Measurements from ENCODE around the gene CCDC188.

The CCDC188 gene

GRCh38 chr22:20127869-20128618, 22.8 kb downstream of the CCDC188 start:
- no peak overlapping the region for H3K9ac ChIP-seq (ENCODE audit: low read length)
- H3F3A ChIP-seq (ENCODE audit: insufficient read depth, low read length), result no peaks in the 10 kb centered on the region; the same call in 1 of the 2 replicates
- no peaks in the 10 kb centered on the region for H3K9me2 ChIP-seq (ENCODE audit: low read depth, low read length)
- no peaks in the 10 kb centered on the region for H4K20me1 ChIP-seq (ENCODE audit: insufficient read depth, low read length)
- no peak overlapping the region for H3K4me2 ChIP-seq (ENCODE audit: low read length)
- H3K36me3 ChIP-seq (ENCODE audit: insufficient read depth, low read length), result peaks cover 54% of the 10 kb centered on the region
- TF ChIP-seq EZH2 (IDR thresholded peaks at IDR 0.05; ENCODE audit: borderline replicate concordance, low read length) (no peak), CTCF (IDR thresholded peaks at IDR 0.05; ENCODE audit: low read length) (no peak)
- no peak overlapping the region for H2AFZ ChIP-seq (ENCODE audit: low read length)
- no peak overlapping the region for H3K27ac ChIP-seq (ENCODE audit: low read depth, low read length, poor library complexity, severe bottlenecking)
- H3K27me3 ChIP-seq (ENCODE audit: insufficient read depth, low read length), result no peaks in the 10 kb centered on the region
- H3K79me2 ChIP-seq (ENCODE audit: insufficient read depth, low read length), result no peaks in the 10 kb centered on the region
- H3K4me3 ChIP-seq (ENCODE audit: low read depth, low read length, poor library complexity, severe bottlenecking), result no peak overlapping the region
- H3K9me3 ChIP-seq (ENCODE audit: low read length), result no peaks in the 10 kb centered on the region
- peaks cover 6% of the 10 kb centered on the region for H3K4me1 ChIP-seq (ENCODE audit: insufficient read depth, low read length, severe bottlenecking)

GRCh38 chr22:20127318-20127868, 23.5 kb downstream of the CCDC188 start:
- H3K27me3 ChIP-seq (ENCODE audit: insufficient read depth, low read length), result no peaks in the 10 kb centered on the region
- H3K79me2 ChIP-seq (ENCODE audit: insufficient read depth, low read length), result peaks cover under 1% of the 10 kb centered on the region; the same call in 1 of the 2 replicates
- H4K20me1 ChIP-seq (ENCODE audit: insufficient read depth, low read length), result no peaks in the 10 kb centered on the region
- no peak overlapping the region for H3K9ac ChIP-seq (ENCODE audit: low read length)
- peaks cover 6% of the 10 kb centered on the region for H3K4me1 ChIP-seq (ENCODE audit: insufficient read depth, low read length, severe bottlenecking)
- no peak overlapping the region for H3K4me2 ChIP-seq (ENCODE audit: low read length)
- H3K4me3 ChIP-seq (ENCODE audit: low read depth, low read length, poor library complexity, severe bottlenecking), result no peak overlapping the region
- peaks cover 55% of the 10 kb centered on the region for H3K36me3 ChIP-seq (ENCODE audit: insufficient read depth, low read length)
- TF ChIP-seq EZH2 (IDR thresholded peaks at IDR 0.05; ENCODE audit: borderline replicate concordance, low read length), result no peak
- TF ChIP-seq CTCF (IDR thresholded peaks at IDR 0.05; ENCODE audit: low read length), result no peak
- H3K9me2 ChIP-seq (ENCODE audit: low read depth, low read length), result no peaks in the 10 kb centered on the region
- no peak overlapping the region for H3K27ac ChIP-seq (ENCODE audit: low read depth, low read length, poor library complexity, severe bottlenecking)
- H2AFZ ChIP-seq (ENCODE audit: low read length), result no peak overlapping the region
- H3F3A ChIP-seq (ENCODE audit: insufficient read depth, low read length), result no peaks in the 10 kb centered on the region; the same call in 1 of the 2 replicates
- H3K9me3 ChIP-seq (ENCODE audit: low read length), result no peaks in the 10 kb centered on the region

GRCh38 chr22:20126284-20127029, 24.4 kb downstream of the CCDC188 start:
- Histone ChIP-seq H2AFZ (ENCODE audit: low read length) (no peak overlapping the region), H3K9ac (ENCODE audit: low read length) (no peak overlapping the region), H3F3A (ENCODE audit: insufficient read depth, low read length) (no peaks in the 10 kb centered on the region; the same call in 1 of the 2 replicates), H3K9me3 (ENCODE audit: low read length) (no peaks in the 10 kb centered on the region), H3K79me2 (ENCODE audit: insufficient read depth, low read length) (peaks cover 7% of the 10 kb centered on the region), H3K4me2 (ENCODE audit: low read length) (no peak overlapping the region), H3K4me3 (ENCODE audit: low read depth, low read length, poor library complexity, severe bottlenecking) (no peak overlapping the region), H3K4me1 (ENCODE audit: insufficient read depth, low read length, severe bottlenecking) (peaks cover 6% of the 10 kb centered on the region), H4K20me1 (ENCODE audit: insufficient read depth, low read length) (no peaks in the 10 kb centered on the region), H3K9me2 (ENCODE audit: low read depth, low read length) (no peaks in the 10 kb centered on the region), H3K27ac (ENCODE audit: low read depth, low read length, poor library complexity, severe bottlenecking) (no peak overlapping the region), H3K36me3 (ENCODE audit: insufficient read depth, low read length) (peaks cover 64% of the 10 kb centered on the region), H3K27me3 (ENCODE audit: insufficient read depth, low read length) (no peaks in the 10 kb centered on the region)
- no peak for TF ChIP-seq CTCF (IDR thresholded peaks at IDR 0.05; ENCODE audit: low read length)
- no peak for TF ChIP-seq EZH2 (IDR thresholded peaks at IDR 0.05; ENCODE audit: borderline replicate concordance, low read length)

Data from OCI-LY1 (cell line).